Measurements from ENCODE around the gene C20orf173.
"Not testable (repeated sequence)": the region's sequence is repeated elsewhere in the genome, so short reads cannot be mapped to it uniquely, and the experiment has no call there.

The C20orf173 gene, protein sequence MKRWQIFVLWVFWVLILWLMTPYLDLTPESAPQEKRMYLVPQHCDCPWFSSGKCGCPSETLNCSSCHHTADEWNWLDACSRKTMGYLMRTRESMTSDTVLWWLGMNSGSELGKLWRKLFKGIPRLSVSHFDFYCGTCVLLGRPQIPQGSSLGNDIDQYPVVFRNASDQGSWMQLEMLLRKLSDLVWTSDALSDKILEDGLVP

GRCh38 chr20:35529552-35529951, at the start of gene C20orf173:
Gene C20orf173 (minus strand): TSS chr20:35529652. CDS start chr20:35529373, 279 bp downstream.
- DNase-seq (ENCODE audit: low read depth in 3 of 3, low spot score in 1 of 3): no peak

- DNase-seq (ENCODE audit: low read depth in 3 of 3, low spot score in 1 of 3): no peak
Measured at GRCh38 chr20:35579196-35579595, 49.7 kb upstream of the C20orf173 start.

GRCh38 chr20:35578469-35578868, 49.0 kb upstream of the C20orf173 start:
- no peak for DNase-seq (ENCODE audit: low read depth in 3 of 3, low spot score in 1 of 3)

GRCh38 chr20:35576816-35577215, 47.4 kb upstream of the C20orf173 start:
- DNase-seq (ENCODE audit: low read depth in 3 of 3, low spot score in 1 of 3): no peak

GRCh38 chr20:35575958-35576357, 46.5 kb upstream of the C20orf173 start:
- DNase-seq (ENCODE audit: low read depth in 3 of 3, low spot score in 1 of 3): no peak

DNA sequence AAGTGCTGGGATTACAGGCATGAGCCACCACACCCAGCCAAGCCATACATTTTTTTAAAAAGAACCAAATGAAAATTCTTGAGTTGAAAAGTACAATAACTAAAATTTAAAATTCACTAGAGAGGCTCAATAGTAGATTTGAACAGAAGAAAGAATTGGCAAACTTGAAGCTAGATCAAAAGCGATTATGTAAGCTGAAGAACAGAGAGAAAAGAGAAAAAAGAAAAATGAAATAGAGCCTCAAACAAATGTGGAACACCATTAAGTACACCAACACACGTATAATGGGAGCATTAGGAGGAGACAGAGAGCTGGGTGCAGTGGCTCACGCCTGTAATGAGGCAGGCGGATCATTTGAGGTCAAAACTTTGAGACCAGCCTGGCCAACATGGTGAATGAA, 43.4 kb upstream of the C20orf173 start:
- no peak for DNase-seq (ENCODE audit: low read depth in 3 of 3, low spot score in 1 of 3)

- no peak for DNase-seq (ENCODE audit: low read depth in 3 of 3, low spot score in 1 of 3)
Measured at GRCh38 chr20:35571555-35571954, 42.1 kb upstream of the C20orf173 start.

DNA sequence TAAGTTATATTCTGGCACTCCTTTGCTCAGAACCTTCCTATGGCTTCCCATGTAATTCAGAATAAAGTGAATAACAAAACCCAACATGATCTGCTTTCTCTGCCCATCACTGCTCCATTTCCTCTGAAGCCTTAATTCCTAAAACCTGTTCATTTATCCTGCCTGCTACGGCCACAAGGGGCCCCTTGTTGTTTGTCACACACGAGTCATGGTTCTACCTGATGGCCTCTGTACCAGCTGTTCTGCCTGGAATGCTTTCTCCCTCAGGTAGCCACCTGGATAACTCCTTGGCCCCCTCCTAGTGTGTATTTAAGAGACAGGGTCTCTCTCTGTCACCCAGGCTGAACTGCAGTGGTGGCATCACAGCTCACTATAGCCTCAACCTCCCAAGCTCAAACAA, 39.2 kb upstream of the C20orf173 start:
- no peak for DNase-seq (ENCODE audit: low read depth in 3 of 3, low spot score in 1 of 3)

DNA sequence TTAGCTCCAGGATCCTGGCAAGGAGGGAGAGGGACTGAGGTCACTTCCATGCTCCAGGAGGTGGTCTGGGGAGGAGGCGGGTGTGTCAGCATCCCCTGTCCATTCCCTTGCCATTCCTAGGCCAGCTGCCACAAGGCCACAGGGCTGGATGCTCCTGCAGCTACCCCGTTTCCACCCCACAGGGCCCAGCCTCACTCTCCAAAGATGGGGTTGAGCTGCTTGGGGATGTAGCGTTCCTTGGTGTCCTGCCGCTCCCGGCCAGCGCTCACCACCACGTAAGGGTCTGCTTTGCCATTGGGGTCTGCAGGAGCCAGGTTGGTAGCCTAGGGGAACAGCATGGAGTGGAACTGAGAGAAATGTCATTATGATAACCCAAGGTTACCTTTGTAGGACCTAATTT, 35.5 kb upstream of the C20orf173 start:
- DNase-seq (ENCODE audit: low read depth in 3 of 3, low spot score in 1 of 3): no peak

DNA sequence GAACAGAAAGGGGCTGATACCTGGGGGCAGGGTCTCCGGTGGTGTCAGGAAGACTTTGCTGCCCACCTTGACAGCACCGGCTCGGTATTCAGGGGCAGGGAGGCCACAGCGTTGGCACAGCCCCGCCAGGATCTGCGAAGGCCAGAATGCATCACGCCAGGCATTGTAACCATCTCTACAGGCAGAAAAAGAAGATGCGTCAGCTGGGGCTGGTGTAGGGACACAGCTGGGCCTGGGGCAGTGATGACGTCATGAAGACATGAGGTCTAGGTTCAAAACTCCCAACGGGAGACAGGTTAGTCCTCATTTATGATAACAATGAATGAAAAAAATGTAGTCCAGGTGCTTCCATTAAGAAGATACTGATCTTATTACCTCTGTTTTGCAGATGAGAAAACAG, 34.4 kb upstream of the C20orf173 start:
- DNase-seq (ENCODE audit: low read depth in 3 of 3, low spot score in 1 of 3): no peak

DNA sequence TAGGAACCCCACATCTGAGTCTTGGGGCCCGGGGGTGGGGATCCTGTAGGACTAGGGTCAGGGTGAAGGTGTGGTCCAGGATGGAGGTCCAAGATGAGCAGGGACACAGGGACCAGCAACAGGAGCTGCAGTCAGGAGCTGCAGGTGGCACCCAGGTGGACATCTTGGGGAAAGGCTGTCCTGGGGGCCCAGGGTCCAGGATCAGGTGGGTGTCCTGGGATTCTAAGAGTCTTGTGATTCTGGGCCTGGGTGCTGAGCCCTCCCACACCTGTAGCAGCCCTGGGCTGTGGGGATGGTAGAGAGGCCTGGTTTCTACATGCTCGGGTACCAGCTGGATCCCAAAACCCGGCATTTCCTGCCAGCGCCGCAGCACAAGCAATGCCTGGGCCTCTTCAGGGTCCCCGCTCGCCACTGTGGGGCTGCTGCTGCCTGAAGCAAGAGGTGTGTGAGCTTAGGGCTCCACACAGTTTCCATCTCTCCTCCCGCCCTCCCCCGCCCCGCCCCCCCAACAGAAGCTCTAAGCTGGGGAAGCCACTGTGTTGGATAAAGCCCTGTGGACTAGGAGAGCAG, 33.2 kb upstream of the C20orf173 start:
- no peak for DNase-seq (ENCODE audit: low read depth in 3 of 3, low spot score in 1 of 3)

DNA sequence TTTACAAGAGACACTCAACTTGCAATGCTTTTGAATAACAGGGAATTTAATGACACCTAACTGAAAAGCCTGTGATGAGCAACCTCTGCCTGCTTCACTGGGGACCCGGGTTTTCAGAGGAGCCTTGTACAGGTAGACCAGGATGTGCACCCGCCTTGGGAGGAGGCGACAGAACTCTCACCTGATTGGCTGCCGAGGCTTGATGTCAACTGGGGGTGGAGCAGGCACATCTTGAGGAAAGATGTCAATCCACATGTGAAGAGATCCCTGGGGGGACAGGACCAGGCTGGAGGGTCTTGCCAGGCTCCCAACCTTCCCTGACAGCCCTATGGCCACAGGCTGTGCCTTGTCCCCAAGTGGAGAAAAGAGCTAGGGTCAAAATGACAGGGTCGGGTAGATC, 32.2 kb upstream of the C20orf173 start:
- no peak for DNase-seq (ENCODE audit: low read depth in 3 of 3, low spot score in 1 of 3)

- DNase-seq (ENCODE audit: low read depth in 3 of 3, low spot score in 1 of 3): no peak
Measured at GRCh38 chr20:35561268-35561667, 31.8 kb upstream of the C20orf173 start.

- no peak for DNase-seq (ENCODE audit: low read depth in 3 of 3, low spot score in 1 of 3)
Measured at GRCh38 chr20:35560541-35560940, 31.1 kb upstream of the C20orf173 start.

DNA sequence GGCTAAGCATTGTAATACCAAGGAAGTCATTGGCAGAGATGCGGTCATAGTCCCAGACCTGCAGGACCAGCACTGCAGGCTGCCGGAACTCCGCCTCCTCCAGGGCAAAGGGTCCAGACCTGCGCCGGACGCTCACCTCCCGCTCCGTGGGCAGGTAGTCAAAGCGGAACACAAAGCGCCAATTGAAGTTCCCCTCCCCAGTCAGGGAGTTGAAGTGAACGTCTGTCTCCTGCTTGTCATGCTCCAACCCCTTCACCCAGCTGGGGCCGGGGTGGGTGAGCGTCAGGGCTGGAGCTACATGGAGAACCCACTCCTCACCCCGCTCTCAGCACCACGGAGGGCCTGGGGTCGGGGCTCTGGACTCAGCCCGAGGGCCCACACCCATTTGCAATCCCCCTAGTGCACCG, 30.7 kb upstream of the C20orf173 start:
- no peak for DNase-seq (ENCODE audit: low read depth in 3 of 3, low spot score in 1 of 3)

- no peak for DNase-seq (ENCODE audit: low read depth in 3 of 3, low spot score in 1 of 3)
Measured at GRCh38 chr20:35559042-35559693, 29.7 kb upstream of the C20orf173 start.

- DNase-seq (ENCODE audit: low read depth in 3 of 3, low spot score in 1 of 3): no peak
Measured at GRCh38 chr20:35558451-35558850, 29.0 kb upstream of the C20orf173 start.

DNA sequence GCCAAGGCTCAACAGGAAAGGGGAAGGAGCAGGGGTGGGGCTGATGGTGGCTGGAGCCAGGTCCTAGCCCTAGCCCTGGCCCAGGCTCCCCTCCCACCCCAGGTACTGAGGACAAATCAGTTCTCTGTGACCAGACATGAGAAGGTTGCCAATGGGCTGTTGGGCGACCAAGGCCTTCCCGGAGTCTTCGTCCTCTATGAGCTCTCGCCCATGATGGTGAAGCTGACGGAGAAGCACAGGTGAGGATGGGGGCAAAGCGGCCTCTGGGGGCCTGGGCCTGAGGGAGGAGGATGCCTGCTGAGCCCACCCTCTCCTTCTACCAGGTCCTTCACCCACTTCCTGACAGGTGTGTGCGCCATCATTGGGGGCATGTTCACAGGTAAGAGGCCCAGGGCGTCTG, 27.4 kb upstream of the C20orf173 start:
- no peak for DNase-seq (ENCODE audit: low read depth in 3 of 3, low spot score in 1 of 3)

DNA sequence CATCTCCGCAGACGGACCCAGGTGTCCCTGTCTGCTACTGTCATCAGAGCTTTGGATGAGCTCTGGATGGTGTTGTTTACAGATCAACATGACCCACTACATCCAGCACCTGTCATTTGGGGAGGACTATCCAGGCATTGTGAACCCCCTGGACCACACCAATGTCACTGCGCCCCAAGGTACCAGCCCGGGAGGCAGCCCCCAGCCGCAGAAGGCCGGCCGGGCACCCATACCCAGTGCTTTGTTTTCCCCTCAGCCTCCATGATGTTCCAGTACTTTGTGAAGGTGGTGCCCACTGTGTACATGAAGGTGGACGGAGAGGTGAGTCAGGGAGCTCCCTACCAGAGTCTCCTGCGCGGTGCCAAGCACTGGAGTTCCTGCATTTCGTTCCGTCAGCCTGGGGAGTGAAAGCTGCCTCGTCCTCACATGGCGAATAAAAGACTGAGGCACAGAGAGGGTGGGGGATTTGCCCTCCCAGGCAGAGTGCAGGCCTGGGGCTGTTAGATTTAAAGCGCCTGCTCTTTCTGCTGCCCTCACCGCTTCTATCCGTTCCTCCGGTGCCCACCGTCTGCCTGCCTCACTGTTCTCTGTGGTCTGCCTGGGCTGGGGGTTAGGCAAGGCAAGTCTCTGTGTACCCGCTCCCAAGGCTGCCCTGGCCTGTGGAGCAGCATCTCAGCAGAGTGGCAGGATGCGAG, 26.6 kb upstream of the C20orf173 start:
- no peak for DNase-seq (ENCODE audit: low read depth in 3 of 3, low spot score in 1 of 3)

- not testable (repeated sequence) for DNase-seq (ENCODE audit: low read depth in 3 of 3, low spot score in 1 of 3)
Measured at GRCh38 chr20:35555461-35555860, 26.0 kb upstream of the C20orf173 start.

- DNase-seq (ENCODE audit: low read depth in 3 of 3, low spot score in 1 of 3): no peak
Measured at GRCh38 chr20:35552914-35553313, 23.5 kb upstream of the C20orf173 start.

GRCh38 chr20:35551503-35551902, 22.1 kb upstream of the C20orf173 start:
- DNase-seq (ENCODE audit: low read depth in 3 of 3, low spot score in 1 of 3): no peak

Data from stimulated activated CD4-positive, alpha-beta T cell treated with anti-CD3 and anti-CD28 coated beads, TNF-alpha, amount 100 ng/mL, for 1 hour (primary cell).